OCI-LY3 (cell line): Measurements from ENCODE around the gene SIL1.

Source experiments
- CTCF ChIP-seq: fragments of 200-600, 300-600 bp; sonication (generic); IDR thresholded peaks from 2 replicates; pipeline ENCODE4 v1.5.1; 2014; ENCODE audit warnings: antibody characterized with exemption, low read length, low read depth
- EZH2phosphoT487 ChIP-seq: fragments of 200-600 bp; shearing (Covaris generic); IDR thresholded peaks from 2 replicates; pipeline ENCODE4 v1.6.1; 2018; ENCODE audit warnings: antibody characterized with exemption, mixed run types, low read depth

- no peak for TF ChIP-seq CTCF
- no peak for TF ChIP-seq EZH2phosphoT487
Measured at GRCh38 chr5:139212486-139212885, 14.3 kb upstream of the SIL1 start.
